HUDEP-2 (cell line): ENCODE results near the gene SKAP1.

Experiments used
- DNase-seq, 76 experiments: peaks; one replicate each; lab custom pipeline; 2025; ENCODE audit not compliant: unreplicated experiment in 76 of 76; lab: John Stamatoyannopoulos, UW

The SKAP1 gene

DNA sequence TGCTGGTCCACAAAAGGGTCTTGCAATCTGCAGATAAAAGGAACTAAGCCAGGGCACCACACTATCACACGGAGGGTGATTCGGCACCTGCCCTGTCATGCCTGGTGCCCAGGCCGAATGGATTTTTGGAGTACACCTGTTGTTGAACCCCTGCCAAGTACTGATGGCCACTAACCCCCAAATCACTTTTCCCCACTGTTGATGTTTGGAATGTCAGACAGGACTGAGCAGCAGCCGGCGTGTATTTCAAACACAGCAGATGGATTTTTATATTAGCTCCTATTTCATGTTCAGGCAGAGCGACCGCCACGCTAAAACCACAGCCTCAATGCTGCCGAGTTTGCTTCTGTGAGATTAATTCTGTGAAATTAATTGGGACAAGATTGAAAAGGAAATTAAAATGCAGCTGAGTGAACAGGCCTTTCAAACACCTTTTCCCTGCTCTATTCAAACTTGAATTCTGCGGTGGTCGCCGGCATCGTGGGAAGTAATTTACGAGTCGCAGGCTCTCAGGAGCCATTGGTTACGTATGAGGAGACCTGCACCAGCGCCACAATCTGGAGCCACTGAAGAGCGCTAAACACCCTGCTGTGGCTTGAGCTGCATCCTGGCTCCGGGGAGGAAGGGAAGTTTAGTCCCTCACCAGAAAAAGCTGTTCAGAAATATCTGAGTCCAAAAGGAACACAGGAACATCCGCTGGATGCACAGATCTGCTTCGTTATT is 274.0 kb downstream of the SKAP1 start:
- DNase-seq: no peak

DNA sequence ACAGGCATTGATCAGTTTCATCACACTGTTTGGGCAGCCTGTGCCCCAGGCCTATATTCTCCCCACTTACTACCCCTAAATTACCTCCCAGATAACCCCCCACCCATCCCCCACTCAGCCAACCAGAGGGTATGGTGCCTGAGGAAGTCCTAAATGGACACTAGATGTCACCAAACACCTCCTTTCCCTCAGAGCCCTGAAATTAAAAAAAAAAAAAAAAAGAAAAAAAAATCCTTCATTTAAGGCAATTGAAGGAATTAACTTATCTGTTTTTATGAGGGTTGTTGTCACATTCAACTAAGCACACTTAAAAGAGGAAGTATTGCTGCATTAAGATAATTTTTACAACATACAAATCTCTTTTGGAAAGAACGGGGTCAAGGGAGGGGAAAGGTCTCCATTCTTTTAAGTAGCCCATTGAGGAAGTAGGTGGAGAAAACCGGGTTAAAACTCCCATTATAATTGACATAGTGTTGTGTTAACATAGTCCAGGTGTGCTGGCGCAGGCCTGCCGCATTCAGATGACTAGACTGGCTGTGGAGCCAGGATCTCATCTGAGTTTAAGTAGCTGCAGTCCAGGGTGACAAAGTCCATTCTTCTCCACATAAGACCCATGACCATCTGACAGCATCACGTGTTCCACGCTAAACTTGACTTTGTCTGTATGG is 276.2 kb downstream of the SKAP1 start:
- peak in 18 of 76 experiments; percentile 2 to 39 (median 10) for DNase-seq

DNA sequence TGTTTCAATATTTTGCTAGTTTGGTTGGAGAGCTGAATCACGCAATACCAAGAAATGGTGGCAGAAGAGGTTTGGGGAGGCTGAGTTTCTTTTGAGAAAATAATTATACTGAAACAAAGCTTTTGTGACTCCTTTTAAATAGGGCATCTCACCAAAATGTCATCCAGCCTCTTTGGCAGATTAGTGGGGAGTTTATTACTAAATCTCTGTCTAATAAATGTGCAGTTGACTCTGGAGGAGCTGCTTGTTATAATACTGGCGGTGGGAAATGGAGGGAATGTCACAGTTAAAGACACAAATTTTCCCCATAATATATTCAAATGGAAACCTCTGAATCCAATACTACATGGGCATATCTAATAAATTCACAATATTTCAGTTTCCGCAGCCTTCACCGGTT is 277.7 kb downstream of the SKAP1 start:
- no peak for DNase-seq

DNA sequence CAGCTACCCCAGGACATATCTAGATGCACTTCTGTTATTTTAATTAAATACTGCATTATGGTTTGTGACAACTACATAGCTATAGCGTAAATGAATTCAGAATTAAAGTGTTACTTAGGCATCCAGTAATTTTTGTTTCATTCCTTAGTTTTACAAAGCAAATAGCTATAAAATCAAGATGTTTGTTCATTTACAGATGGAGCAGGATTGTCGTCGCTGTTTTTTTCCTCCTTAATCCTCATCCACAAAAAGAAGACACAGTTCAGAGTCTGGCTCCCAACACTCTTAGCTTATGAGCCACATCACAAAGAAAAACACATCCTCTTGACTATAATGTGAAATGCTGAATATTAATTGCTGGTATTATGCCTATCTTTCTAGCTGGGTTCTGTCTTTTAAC is 278.8 kb downstream of the SKAP1 start:
- DNase-seq: no peak

DNA sequence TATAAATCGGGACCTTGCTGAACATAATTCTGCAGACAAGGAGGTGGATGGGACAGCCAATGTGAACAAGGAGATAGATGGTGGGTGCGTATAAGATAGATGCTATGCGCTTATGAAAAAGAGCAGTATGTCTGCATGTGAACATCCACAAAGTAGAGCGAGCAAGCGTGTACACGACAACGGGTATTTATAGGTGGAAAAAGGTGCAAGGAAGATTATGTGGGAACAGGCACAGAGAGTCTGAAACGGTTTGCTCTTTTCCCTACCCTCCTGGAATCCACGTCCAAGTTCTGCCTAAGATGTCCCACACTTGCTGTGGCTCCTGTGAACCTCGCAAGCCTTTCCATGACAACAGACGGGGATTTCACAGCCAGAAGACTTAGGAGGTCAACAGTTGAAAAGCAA is 279.4 kb downstream of the SKAP1 start:
- DNase-seq: no peak

DNA sequence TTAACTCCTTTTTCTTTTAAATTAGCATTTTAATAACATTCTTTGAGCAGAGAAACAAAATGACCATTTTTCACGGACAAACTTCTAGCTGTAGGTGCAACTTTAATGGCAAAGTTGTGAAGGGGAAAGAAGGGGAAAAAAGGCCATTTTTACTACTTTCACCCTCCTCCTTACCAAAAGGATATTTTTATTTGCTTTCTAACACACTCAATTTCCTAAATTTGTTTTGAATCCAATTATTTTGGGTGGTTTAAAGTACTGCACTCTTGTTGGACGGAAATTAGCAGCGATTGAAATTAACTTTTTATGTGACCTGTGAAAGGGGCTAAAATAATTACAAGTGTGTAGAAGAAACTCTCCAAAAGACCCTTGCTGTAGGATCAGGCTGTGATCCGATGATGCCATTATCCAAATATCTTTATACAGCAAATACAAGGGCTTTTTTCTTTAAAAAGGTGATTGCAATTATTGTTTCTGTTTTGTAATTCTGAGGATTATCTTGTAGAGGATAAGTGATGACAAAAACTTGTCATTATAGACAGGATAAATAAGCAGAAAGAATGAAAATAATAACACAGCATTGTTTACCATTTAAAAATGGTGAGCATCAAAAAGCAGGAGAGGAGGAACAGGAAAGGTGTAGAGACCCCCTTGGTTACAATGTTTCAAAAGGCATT is 280.1 kb downstream of the SKAP1 start:
- no peak for DNase-seq

DNA sequence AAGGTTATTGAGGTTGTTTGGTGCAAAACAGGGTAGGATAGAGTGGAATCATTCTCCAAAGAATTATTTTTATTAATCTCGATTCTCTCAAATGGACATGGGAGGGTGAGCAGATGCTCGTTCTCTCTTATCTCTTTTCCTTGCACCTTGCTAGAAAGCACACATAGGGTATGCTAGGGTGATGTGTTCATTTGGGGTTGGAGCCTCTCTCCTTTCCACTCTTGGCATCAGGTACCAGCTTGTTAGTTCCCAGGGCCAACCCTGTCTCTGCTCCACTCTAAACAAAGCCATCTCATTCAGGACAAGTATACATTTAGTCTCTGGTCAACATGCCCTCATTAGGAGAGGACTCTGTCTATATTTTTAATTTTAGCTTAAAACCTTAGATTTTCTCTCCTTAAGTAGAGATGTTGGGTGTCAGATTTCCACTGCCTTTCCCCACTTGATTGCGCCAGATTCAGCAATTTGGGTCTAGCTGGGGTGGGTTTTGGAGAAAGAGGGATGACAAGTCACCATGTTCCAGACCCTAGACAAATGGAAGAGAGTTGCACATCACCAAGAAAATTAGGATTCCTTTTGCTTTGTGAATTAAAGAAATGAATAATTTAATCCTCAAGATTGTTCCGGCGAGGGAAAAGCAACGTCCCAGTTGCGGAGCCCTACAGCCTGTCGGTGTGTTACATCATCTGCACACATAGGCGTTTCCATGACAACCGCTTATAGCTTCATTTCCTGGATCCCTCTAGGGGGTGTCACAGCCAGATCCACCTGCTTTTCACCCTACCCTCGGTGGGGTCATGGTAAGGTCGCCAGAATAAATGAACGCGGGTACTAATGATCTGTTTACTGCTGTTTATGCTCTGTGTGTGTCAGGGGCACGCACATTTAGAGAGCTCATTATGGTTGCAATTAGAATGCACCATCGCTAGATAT is 280.9 kb downstream of the SKAP1 start:
- no peak for DNase-seq

DNA sequence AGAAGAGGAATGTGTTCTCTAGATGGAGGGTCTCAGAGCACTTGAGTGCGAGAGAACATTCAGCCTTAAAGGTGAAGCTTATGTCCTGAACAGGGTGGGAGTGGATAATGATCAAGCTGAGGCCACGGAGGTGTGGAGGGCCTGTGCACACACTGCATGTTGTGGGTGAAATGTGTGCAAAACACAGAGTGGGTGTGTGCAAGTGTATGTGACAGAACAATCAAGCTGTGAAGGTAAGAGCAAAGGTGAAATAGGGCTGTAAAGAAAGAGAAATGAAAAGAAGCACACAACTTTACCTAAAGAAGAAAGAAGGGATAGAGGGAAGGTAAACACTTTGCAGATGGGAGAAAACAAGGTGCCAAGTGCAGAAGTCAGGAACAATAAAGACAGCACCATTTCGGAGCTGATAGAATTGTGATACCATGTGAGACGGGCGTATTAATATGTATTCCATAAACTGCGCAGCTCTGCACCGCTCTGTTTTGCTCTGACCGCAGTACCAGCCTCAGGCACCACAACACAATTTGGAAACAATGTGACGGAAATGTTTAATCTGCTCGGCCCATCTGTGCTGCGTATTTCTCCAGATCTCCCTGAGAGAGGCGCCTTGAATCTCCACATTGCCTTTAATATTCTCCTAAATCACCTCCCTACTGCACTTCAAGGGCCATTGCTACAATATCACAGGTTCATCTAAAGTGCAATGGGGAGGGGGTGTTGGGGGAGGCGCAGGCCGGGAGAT is 281.8 kb downstream of the SKAP1 start:
- DNase-seq: no peak

DNA sequence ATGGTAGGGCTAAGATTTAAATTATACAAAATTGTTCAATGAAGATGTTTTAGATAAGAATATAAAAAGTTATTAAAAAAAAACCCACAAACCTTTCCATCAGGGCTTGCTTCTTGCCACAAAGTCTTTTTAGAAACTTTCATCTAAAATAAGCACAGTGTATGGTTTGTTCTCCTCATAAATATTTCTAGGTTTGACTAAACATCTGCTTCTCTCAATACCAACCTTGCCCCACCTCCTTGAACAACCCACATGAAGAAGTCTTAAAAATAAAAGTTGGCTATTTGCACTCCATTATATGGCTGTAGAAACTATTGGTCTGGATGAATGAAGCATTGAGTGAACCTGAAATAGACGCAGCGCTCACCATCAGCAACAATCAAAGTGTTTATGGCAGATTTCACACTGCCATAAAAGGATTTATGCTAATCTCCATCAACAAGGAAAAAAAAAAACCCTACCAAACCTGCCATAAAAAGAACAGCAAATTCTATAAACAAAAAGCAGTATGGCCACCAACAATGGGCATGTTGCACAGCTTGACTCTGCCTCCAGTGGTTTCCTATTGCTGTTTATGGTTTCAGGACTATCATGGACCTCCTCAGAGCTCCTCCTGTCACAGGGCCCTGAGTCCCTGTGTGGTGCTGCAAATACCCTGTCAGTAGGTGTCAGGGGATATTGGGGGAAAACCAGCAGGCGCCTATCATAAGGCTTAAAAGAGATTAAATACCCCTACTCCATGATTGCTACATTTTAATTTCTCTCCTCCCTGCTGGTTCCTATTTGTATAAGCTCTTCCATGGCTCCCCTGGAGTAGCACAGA is 284.8 kb downstream of the SKAP1 start:
- DNase-seq: no peak

DNA sequence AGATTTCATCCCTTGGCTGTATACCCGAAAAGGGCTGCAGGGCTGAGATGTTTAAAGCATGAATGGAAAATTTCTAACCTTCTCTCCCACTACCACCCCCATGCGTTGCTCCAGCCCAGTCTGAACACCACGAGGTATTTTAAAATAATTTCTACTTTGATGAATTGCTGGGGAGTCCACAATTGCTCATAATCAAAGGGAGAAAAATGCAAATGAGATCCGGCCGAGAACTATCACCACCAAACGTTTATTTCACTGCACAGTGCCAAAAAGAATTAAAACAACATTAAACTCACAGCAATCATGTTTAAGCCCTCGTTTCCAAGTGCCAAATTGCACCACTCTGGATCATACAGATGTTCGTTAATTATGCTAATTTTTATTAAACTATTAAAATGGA is 285.8 kb downstream of the SKAP1 start:
- DNase-seq: no peak

DNA sequence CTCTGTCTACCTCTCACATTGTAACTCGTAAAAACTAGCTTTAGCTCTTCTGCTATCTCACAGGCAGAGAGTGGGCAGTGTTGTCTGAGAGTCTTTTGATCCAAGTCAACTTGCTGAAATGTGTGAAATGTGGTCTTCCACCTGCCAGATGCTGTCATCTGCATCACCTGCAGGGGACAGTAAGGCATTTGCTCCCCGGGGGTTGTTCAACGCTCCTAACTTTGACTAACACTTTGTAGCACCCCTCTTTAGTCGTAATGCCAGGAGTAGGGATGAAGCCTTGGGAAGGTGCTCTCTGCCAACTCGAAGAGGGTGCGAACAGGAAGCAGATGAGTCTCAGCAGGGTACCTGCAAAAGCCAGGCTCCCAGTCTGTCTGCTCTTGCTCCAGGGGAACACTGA is 286.4 kb downstream of the SKAP1 start:
- DNase-seq: no peak

DNA sequence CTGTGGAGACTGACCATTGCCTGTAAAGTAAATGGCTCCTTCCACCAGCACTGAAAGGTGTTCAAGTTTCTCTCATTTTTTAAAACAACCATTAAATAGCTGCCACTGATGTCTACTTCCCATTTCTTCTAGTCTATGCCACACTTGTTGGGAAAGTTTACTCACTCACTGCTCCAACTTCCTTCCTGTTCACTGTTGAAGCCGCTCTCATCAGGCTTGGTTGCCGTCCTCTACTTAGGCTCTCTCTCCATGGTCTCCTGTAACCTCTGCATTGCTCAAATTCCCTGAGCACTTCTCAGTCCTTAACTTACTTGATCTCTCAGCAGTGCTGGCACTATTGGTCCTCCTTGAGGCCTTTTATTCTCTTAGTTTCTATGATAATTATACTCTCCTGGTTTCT is 290.1 kb downstream of the SKAP1 start:
- DNase-seq: no peak

DNA sequence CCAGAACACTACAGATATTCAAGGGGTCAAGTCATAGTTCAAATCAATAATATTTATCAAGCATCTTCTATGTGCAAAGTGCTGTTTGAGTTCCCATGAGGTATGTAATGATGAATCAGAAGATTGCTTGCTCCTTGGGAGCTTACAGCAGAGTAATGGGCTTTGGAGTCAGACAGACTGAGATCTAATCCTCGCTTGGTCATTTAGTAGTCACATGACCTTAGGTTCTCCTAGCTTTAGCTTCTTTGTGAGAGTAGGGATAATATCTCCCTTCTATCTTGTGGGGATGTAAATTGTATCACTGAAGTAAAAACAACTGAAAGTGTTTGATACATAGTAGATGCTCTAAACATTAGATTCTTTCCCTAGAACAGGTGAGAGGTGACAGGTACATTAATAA is 292.4 kb downstream of the SKAP1 start:
- DNase-seq: no peak

DNA sequence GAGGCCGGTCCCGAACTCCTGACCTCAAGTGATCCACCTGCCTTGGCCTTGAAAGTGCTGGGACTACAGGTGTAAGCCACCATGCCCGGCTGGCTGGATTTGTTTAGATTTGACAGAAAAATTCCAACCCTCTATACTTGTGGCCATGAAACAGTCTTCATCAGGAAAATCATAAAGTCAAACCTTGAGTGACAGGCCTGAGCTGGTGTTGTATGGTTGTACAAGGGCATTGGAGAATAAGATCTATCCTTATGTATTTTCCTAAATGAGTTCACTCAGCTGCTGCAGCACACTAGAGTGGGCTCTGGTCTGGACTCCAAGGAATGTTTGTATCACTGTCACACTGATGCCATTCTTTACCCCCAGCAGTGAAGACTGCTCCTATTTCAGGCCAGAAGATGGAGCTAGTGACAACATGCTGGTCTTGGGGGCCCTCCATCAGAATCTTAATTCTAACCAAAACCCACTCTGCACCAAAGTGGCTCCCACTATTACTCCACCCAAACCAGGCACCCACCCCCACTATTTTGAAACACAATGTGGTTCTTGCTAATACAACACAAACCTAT is 295.0 kb downstream of the SKAP1 start:
- peak in 1 of 76 experiments; percentile 4 for DNase-seq

DNA sequence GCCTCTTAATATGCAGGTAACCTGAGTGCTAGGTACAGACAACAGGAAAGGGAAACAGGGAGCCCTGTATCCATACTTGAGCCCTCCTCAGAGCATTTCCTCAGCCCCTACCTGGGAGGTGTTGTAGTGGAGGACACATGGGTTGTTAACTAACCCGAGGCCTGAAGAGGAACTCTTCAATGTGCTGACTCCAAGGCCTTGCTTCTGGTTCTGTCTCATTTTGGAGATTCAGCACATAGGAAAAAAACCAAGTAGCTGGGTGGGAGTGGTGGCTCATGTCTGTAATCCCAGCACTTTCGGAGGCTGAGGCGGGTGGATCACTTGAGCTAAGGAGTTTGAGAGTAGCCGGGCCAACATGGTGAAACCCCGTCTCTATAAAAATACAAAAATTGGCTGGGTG is 297.6 kb downstream of the SKAP1 start:
- DNase-seq: no peak

DNA sequence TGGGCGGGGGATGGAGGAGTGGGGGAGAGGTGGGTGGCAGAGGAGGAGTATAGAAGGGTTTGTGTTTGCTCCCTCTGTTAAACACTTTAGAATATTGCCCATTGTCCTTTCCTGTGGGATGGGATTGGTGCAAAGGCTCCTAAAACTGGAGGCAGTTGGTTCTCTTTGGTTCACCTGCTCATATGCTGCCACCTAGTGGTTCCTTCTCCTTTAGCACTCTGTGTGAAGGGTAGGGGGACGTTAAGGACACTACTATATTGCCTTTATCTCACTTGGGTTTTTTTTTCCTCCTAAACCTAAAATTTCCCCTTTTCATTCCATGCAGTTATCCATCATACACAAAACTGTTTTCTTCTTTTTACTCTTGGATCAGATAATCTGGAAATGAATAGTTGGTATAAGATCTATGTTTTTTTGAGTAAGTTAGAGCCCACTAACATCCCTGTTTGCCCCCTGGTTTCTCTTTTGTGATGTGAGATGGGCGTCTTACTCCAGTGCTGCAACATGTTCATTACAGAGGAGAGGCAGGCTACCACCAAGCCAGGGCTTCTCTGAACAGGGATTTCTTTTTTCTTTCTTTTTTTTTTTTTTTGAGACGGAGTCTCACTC is 298.7 kb downstream of the SKAP1 start:
- DNase-seq: peak in 49 of 76 experiments; percentile 1 to 65 (median 32)

DNA sequence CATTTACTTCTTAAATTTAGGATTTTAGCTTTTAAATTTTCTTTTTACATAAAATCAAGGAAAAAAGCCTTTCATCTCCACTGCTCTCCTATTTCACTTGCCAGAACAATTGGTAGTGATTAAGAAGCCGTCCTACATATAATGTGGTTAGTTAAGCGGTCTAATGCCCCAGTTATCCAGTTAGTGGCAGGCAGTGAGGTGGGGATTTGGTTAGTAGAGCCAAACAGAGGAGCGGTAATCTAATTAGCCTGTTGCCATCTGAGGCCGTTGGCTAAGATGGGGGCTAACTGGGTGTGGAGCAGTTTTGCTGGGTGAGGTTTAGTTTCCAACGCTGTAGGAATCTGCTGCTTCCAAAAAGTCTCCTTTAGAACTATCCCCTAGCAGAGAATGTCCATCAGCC is 300.0 kb downstream of the SKAP1 start:
- DNase-seq: no peak

DNA sequence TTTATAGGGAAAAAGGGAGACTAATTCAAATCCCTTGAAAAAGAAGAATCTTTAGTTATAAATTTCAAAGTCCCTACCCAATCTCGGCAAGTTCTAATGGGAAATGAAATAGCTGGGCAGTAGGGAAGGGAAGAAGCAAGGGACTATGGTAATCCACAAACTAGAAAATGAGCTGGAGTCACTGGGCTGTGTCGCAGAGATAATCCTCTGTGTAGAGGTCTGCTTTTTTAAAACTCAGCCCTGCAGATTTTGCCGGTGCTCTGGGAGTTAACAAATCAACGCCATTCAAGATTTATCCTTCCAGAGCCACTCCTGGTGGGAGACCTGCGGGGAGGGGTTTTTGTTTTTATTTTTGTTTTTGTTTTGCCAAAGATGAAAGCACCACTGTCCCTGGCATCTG is 301.6 kb downstream of the SKAP1 start:
- DNase-seq: no peak
